K562 (cell line): ENCODE data around the gene ACP1. TPM values are rescaled to one million over a fixed set of nuclear protein-coding genes. Genes with fewer than 3 reads are reported as not detected.

ENCODE experiments used
- ATAC-seq: fragments of 200-7000 bp; cut with Tn5 transposase; 3 replicates; pipeline ENCODE4 v1.9.1; 2020; ENCODE audit warnings: moderate library complexity
- BruUV-seq: library from RNA; stranded (reverse); fragments of 400-500 nt; replicated peaks from 2 replicates; lab custom pipeline; 2021; lab: Mats Ljungman, UMichigan
- CTCF ChIA-PET: fragments of 300-600 bp; formaldehyde crosslinking; extraction: SDS; loops from one replicate; lab custom pipeline; 2021; ENCODE audit warnings: low intra/inter-chr PET ratio; lab: Yijun Ruan, JAX
- POLR2A ChIA-PET: fragments of 300-600, 350-650 bp; sonication (Branson Sonifier 250); formaldehyde crosslinking; extraction: SDS; loops from one replicate; lab custom pipeline; 2021; ENCODE audit warnings: antibody characterized with exemption, inconsistent platforms; lab: Yijun Ruan, JAX
- DNase-seq, 4 experiments: peaks; one replicate each; pipeline versions ENCODE4 v3.0.0 to v3.0.0-alpha.2; 2011 to 2018; ENCODE audit warnings: low spot score in 3 of 4, mixed read lengths in 3 of 4; ENCODE audit errors: extremely low read depth in 1 of 4
- FAIRE-seq: peaks from 2 replicates; lab custom pipeline; 2011; peaks lifted over from hg19 to GRCh38; lab: Jason Lieb, UNC
- H2AFZ ChIP-seq: 2 replicates; pipeline ENCODE4 v1.6.0; 2011; ENCODE audit warnings: low read depth, low read length, control low read depth, inconsistent platforms
- H3K27ac ChIP-seq: fragments of 200-600 bp; 3 replicates; pipeline ENCODE4 v1.8.0; 2011; ENCODE audit warnings: low read depth, mild to moderate bottlenecking, control low read depth, inconsistent platforms, low read length, moderate library complexity, mixed read lengths; ENCODE audit errors: extremely low read depth
- H3K27me3 ChIP-seq, 2 experiments: fragments of 300-600 bp in 1 of 2; 2 replicates in 1 of 2; 3 replicates in 1 of 2; pipeline versions ENCODE4 v1.6.0 to v1.8.0; 2011; ENCODE audit warnings: inconsistent platforms in 2 of 2, low read length in 2 of 2, mild to moderate bottlenecking in 1 of 2, mixed read lengths in 1 of 2, moderate library complexity in 1 of 2; ENCODE audit not compliant: control insufficient read depth in 2 of 2, insufficient read depth in 2 of 2
- H3K36me3 ChIP-seq: fragments of 300-600 bp; 3 replicates; pipeline ENCODE4 v1.8.0; 2011; ENCODE audit warnings: mild to moderate bottlenecking, low read length, inconsistent platforms; ENCODE audit not compliant: control insufficient read depth, insufficient read depth
- H3K4me1 ChIP-seq, 2 experiments: fragments of 200-600 bp in 1 of 2; replicated peaks in 1 of 2; 2 replicates in 1 of 2; 3 replicates in 1 of 2; pipeline versions ENCODE4 v1.5.1 to v1.8.0; 2011; ENCODE audit warnings: inconsistent platforms in 2 of 2, low read length in 2 of 2, mild to moderate bottlenecking in 1 of 2, mixed read lengths in 1 of 2, moderate library complexity in 1 of 2; ENCODE audit not compliant: control insufficient read depth in 2 of 2, insufficient read depth in 2 of 2
- H3K4me2 ChIP-seq: 2 replicates; pipeline ENCODE4 v1.6.1; 2011; ENCODE audit warnings: low read length, control low read depth, inconsistent platforms, mixed read lengths; ENCODE audit not compliant: insufficient read depth
- H3K4me3 ChIP-seq: fragments of 200-600 bp; sonication (generic), shearing (Covaris generic); 2 replicates; pipeline ENCODE4 v1.5.1; 2016; ENCODE audit warnings: control low read depth, inconsistent platforms
- H3K79me2 ChIP-seq: fragments of 200-600 bp; 3 replicates; pipeline ENCODE4 v1.8.0; 2011; ENCODE audit warnings: low read length, inconsistent platforms; ENCODE audit not compliant: control insufficient read depth, insufficient read depth
- H3K9ac ChIP-seq, 2 experiments: 2 replicates each; pipeline versions ENCODE4 v1.6.0 to v1.6.1; 2011; ENCODE audit warnings: low read depth in 2 of 2, low read length in 2 of 2, control low read depth in 1 of 2, inconsistent platforms in 1 of 2, mild to moderate bottlenecking in 1 of 2, mixed read lengths in 1 of 2; ENCODE audit not compliant: insufficient read depth in 1 of 2
- H3K9me1 ChIP-seq: one replicate; pipeline ENCODE4 v1.6.0; 2011; ENCODE audit warnings: inconsistent platforms, mild to moderate bottlenecking, low read length, moderate library complexity; ENCODE audit not compliant: control insufficient read depth, insufficient read depth
- H3K9me3 ChIP-seq: replicated peaks from 2 replicates; pipeline ENCODE4 v1.5.1; 2011; ENCODE audit warnings: low read depth, low read length, inconsistent platforms; ENCODE audit not compliant: control insufficient read depth, insufficient read depth
- H4K20me1 ChIP-seq: replicated peaks from 2 replicates; pipeline ENCODE4 v1.6.1; 2011; ENCODE audit warnings: low read length, inconsistent platforms, mixed read lengths; ENCODE audit not compliant: control insufficient read depth, insufficient read depth
- MEIS2 ChIP-seq: fragments of 450-650 bp; IDR thresholded peaks from 2 replicates; pipeline ENCODE4 v1.6.1; 2014; ENCODE audit warnings: mild to moderate bottlenecking; ENCODE audit not compliant: partially characterized antibody
- PBX2 ChIP-seq, 2 experiments: IDR thresholded peaks in 1 of 2; conservative IDR thresholded peaks in 1 of 2; 2 replicates each; pipeline ENCODE4 v1.6.1; 2016; ENCODE audit warnings: low read depth in 2 of 2, mild to moderate bottlenecking in 1 of 2, missing compliant biosample characterization in 1 of 2, missing genetic modification characterization in 1 of 2, moderate library complexity in 1 of 2
- PKNOX1 ChIP-seq: fragments of 450-650 bp; IDR thresholded peaks from 2 replicates; pipeline ENCODE4 v1.6.1; 2016
- ZFPM2 ChIP-seq: fragments of 250-450 bp; sonication (Bioruptor Pico); IDR thresholded peaks from 2 replicates; pipeline ENCODE4 v1.5.1; 2022; ENCODE audit warnings: mild to moderate bottlenecking
- ZNF212 ChIP-seq: fragments of 450-650 bp; formaldehyde crosslinking; IDR thresholded peaks from 2 replicates; pipeline ENCODE4 v1.4.0; 2020; ENCODE audit warnings: mild to moderate bottlenecking
- WGBS: fragments of 100-300 bp; shearing (Covaris generic); methylation state at CpG from one replicate; pipeline ENCODE4 v1.1.6; 2016; ENCODE audit warnings: low coverage, mixed read lengths; ENCODE audit not compliant: insufficient coverage; ENCODE audit errors: missing lambda C conversion rate; 5-methylcytosine and 5-hydroxymethylcytosine counted together
- in situ Hi-C: fragments of 300-500 bp; cut with MboI; formaldehyde crosslinking; loops from 4 replicates; pipeline ENCODE4 v1.15.0; 2018; ENCODE audit warnings: inconsistent platforms, mixed read lengths
- intact Hi-C: fragments of 100-400 bp; cut with micrococcal nuclease; formaldehyde crosslinking; loops from 2 replicates; pipeline ENCODE4 v1.14.2; 2022
- polyA plus RNA-seq, 8 experiments: library from polyadenylated mRNA; depleted of rRNA in 4 of 8; stranded (reverse) in 5 of 8; unstranded in 3 of 8; fragments of >200 nt; fragmentation: Nextera tagmentation in 2 of 8; fragmentation: Illumina TruSeq in 1 of 8; extraction: Ambion mirVana in 2 of 8; extraction: Trizol in 1 of 8; gene quantifications; 2 replicates each; pipeline versions ENCODE4 v1.2.1 to v1.2.3, GENCODE V29; 2011 to 2014; ENCODE audit warnings: inconsistent platforms in 1 of 8, missing spikeins in 1 of 8
- total RNA-seq, 7 experiments: library from RNA; depleted of rRNA in 6 of 7; stranded (reverse); fragments of >200 nt in 6 of 7; fragmentation: Illumina TruSeq in 2 of 7; extraction: Trizol in 2 of 7; gene quantifications; 2 replicates each; pipeline versions ENCODE4 v1.2.1 to v1.2.3, GENCODE V29; 2011 to 2021; ENCODE audit warnings: low replicate concordance in 1 of 7
- TF ChIP-seq, protein P1 (sequence below): sonication (generic); formaldehyde crosslinking; IDR thresholded peaks from 2 replicates; pipeline ENCODE4 v1.8.0; 2022; ENCODE audit warnings: missing genetic modification reagents, mild to moderate bottlenecking, moderate library complexity, borderline replicate concordance

ACP1 gene
- total and polyA plus RNA-seq, 9 of the 15 experiments (the other 6 are each of a cell fraction or from before 2014, with no cell fraction given), result 139 to 493 (median 189) TPM

DNA sequence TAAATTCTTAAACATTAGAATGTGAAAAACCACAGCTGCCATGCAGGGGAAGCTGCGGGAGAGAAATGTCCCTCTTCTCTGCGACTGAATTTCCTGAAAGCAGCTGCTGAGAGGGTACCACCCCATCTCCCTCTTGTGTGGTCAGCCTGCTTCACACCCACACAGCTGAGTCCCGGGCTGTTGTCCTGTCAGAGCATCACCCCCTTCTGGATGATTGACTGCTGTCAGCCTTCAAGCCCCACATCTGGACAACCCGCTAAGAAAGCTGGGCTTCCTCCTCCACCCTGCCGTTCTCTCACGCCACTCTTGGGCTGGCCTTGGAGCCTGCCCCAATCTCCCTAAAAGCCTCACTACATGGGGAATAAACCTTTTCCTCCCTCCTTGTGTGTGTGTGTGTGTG, 26.9 kb upstream of the ACP1 start:
- Histone ChIP-seq H3K4me3 (no peak overlapping the region), H3K79me2 (no peaks in the 10 kb centered on the region), H3K27me3 (peaks cover 0 to 5% of the 10 kb centered on the region in 2 experiments; a peak in 1 of 5 replicates), H3K36me3 (no peaks in the 10 kb centered on the region), H3K9me3 (no peaks in the 10 kb centered on the region), H3K27ac (no peak overlapping the region), H3K4me1 (no peaks in the 10 kb centered on the region), H3K9me1 (no peaks in the 10 kb centered on the region), H4K20me1 (no peaks in the 10 kb centered on the region), H3K4me2 (no peak overlapping the region), H2AFZ (no peak overlapping the region), H3K9ac (no peak overlapping the region)
- TF ChIP-seq, protein P1, sequence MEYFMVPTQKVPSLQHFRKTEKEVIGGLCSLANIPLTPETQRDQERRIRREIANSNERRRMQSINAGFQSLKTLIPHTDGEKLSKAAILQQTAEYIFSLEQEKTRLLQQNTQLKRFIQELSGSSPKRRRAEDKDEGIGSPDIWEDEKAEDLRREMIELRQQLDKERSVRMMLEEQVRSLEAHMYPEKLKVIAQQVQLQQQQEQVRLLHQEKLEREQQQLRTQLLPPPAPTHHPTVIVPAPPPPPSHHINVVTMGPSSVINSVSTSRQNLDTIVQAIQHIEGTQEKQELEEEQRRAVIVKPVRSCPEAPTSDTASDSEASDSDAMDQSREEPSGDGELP (CRISPR knock-in tag), result 0 out of 2 replicates have a peak, but pooled peaks have one; percentile 13
- TF ChIP-seq ZNF212 (CRISPR knock-in tag) (no peak), ZFPM2 (CRISPR knock-in tag) (no peak), MEIS2 (peak; percentile 80), PKNOX1 (peak; percentile 81), PBX2 (CRISPR knock-in tag; IDR thresholded peaks at IDR 0.05; ENCODE audit: low read depth) (no peak), PBX2 (tag; conservative IDR thresholded peaks at IDR 0.05; ENCODE audit: low read depth) (peak; percentile 46; the same call in 1 of the 2 replicates)
- WGBS, result 4% methylated on average over 6 of the region's 6 CpGs
- in situ Hi-C loops (no loop called here), intact Hi-C loops (no loop called here)
- ChIA-PET POLR2A (interaction anchor here (0.7 kb wide), 1 partner anchor 18 kb away, joined by 3 read pairs; no protein-coding TSS in a partner anchor), CTCF (no interaction called here)
- BruUV-seq, result no TSS peak
- ATAC-seq (no peak; the same call in 2 of the 3 replicates), DNase-seq (peak in 1 of 4 experiments; percentile 16), FAIRE-seq (no peak)
